ENCODE results near the gene DYSF.

The DYSF gene

DNA sequence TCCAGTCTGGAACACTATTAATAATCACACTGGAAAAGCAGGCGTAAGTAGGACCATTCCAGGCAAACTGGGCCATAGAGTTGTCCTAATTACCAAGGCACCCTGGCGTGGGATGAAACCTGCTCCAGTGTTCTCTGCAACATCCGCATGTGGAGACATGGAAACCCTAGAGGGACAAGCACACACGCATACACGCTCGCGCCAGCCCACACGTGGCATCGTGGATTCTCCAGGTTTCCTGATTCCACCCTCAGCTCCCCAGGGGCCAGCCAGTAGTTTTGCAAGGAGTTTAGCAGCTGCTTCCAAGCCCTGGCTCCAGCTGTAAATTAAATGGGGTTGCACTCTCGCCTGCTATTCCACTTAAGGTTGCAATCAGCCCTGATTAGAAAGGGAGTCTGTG, 127.7 kb downstream of the DYSF start:
- no peak for DNase-seq

DNA sequence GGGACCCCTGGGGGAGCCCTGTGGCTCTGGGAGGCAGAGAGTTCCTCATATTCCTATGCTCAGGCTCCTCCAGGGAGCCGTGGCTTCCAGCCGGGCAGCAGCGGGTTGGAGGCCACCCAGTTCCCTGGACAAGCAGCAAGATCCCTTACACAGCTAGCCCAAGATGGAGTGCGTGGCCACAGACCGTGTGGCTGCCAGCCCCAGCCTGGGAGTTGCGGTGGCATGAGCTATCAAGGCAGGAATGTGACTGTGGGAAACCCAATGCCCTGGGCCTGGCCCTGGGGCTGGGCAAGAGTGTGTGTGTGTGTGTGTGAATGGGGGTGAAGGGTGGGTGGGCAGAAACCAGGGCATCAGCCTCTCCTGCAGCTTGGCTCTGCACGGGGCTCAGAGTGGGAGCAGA, 130.5 kb downstream of the DYSF start:
- no peak for DNase-seq

DNA sequence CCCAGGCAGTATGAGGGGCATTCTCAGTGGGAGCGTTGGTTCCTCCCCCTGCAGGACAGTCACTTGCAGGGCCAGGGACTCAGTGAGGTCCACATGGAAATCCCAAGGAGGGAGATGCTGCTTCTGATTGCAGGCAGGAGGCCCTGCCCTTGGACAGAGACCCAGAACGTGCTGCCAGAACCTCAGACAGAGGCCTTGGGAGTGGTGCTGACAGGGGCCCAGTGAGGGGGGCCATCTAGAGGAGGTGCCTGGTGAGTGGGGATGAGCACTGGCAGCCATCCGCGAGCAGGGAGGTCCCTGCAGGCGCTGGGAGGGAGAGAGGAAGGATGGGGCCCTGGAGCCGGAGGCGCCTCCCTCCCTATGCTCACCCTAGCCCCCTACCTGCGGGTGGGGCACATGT, 133.1 kb downstream of the DYSF start:
- no peak for DNase-seq

DNA sequence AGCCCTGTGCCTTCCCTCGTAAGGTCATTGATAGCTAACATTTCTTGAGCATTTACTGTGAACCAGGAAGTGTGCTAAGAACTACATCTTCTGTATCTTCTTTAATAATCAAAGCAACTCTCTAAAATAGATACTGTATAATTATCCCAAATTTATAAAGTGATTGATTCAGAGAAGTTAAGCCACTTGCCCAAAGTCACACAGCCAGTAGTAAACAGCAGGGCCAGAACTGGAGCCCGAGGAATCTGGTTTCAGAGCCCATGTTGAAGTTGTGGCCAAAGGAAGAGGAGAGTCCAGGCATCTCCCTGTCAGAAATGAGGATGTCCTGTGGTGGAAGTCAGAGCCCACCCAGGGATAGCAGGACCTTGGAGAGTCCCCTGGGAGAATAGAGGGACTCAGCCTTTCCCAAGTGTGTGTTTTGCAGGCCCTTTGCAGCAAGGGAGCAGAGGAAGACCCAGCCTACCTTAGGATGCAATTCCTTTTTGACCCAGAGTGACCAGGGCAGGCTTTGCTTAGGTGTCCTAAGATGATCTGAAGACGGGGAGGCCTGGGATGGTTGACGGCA, 134.2 kb downstream of the DYSF start:
- DNase-seq = no peak

DNA sequence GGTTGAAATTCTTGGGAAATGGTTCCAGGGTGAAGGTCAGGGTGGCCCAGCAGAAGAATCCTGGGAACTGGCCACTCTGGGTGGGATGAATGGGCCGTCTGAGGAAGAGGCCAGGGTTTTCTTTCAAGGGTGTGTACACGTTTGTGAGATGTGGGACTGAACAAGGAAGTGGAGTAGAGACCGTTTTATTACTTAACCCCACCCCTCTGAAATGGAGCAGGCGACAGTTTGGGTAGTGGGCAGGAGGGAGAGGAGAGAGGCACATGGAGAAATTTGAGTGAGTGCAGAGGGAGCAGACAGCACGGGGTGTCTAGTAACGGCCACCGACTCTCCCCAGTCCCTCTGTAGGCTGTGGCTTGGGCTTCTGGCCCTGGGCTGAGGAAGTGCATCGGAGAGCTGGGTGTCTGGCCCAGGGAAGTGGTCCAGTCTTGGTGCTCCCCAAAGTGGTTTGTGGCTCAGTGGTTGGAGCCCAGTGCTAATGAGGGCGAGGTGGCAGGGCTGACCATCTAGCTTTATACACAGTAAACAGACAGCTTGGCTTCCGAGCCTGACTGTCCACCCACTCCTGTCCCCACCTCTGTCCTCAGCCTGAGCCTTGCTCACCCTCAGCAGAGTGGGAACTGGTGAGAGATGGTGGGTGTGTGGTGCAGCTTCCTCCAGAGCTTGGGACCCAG, 135.3 kb downstream of the DYSF start:
- DNase-seq = no peak

DNA sequence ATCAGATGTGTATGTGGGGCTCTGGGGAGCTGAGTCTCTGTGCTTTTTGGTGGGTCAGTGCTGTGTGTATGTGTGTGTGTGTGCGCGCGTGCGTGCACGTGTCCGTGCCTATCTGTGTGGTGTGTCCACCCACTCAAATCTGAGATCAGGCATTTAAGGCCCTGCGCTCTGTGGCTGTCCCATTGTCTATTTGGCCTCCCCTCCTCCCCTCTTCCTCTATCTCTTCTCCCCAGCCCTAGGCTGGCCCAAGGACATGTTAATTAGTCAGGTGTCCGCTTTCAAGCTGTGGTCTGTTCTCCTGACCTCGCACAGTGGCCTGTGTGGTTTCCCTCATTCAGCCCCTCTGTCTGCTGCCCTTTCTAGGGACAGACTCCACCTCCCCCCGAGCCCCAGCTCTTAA, 136.4 kb downstream of the DYSF start:
- peak; percentile 4 for DNase-seq

DNA sequence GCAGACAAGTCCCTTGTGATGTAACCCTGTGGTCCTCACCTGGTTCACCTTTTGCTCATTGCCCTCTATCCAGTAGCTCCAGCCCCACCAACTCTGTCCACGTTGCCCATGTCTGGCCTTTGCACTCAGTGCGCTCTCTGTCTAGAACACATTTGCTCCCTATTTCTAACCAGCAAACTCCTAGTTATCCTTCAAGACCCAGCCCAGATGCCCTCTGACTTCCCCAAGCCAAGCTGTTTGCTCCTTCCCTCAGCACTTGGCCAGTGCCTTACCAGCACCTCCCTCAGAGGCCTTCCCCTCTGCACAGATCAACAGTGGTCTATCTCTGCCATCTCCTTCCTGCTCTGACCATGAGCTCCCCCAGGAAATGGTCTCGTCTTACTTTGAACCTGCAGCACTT, 137.7 kb downstream of the DYSF start:
- no peak for DNase-seq

DNA sequence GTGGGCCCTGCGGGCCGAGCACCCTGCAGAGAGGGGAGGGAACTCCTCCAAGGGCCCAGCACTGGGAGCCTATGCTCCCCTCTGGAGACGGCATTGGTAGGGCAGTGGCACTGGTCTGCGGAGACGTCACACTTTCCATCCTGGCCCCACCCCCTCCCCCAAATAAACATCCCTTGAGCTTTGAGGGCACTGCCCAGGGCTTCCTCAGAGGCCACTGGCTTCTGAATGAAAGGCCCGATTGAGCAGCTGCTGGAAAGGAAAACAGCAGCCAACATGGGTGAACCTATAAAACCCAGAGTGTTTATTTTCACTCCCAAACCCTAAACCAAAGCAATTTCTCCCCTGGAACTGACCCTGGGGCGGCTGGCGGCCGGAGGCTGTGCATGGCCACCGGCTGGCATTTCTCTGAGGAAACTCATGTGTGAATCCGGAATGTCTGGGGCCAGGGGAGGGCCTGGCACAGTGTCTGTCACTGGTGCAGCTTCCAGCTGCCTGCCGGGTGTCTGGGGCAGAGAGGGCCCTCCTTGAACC, 138.9 kb downstream of the DYSF start:
- no peak for DNase-seq

DNA sequence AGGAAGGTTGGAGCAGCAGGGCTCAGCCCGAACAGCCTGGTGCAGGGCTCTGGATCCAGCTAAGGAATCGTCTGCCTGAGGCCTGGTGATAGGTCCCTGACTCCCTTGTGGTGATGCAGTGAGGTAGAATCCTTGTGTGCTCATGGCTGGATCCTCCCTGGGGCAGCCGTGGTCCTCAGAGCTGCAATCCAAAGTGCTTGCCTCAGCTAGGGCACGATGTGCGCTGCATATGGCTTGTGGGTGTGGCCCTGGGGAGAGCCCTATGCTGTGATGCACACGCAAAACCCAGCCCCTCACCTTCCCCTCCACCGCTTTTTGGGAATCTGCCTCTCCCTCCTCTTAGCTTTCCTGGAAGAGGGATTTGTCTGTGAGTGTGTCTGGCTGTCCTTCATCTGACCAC, 142.2 kb downstream of the DYSF start:
- DNase-seq = no peak

DNA sequence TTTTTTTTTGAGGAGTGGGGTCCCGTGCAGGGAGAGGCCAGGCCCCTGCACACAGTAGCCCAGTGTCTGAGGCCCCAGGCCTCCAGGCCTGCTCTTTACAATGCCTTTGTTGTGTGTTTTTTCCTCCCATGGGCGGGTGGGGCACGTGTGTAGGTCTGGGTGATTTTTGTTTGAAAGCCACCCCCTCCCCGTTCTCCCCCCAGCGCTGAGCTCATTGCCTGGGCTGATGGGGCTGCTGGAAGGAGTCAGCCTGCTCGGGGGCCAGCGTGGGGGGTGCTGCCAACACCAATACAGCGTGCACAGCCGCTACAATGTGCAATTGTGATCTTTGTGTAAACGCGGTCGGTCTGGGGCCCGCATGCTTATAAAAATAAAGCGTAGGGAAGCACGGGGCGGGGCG, 142.7 kb downstream of the DYSF start:
- no peak for DNase-seq

DNA sequence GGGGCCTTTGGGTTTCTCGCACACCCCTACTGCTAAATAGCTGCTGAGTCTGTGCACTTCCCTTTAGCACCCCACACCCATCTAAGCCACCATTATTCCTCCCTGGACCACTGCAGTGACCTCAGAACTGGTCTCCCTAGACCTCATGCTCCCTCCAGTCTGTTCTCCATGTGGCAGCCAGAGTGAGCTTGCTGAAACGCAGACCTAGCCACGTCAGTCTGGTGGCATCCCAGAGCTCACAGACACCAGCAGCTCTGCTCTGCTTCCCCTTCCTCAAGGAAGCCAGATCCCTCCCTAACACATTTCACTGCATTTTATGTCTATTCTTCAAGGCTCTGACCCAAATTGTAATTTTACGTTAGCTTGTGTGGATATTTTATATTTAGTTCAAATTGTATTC, 144.4 kb downstream of the DYSF start:
- DNase-seq = no peak

DNA sequence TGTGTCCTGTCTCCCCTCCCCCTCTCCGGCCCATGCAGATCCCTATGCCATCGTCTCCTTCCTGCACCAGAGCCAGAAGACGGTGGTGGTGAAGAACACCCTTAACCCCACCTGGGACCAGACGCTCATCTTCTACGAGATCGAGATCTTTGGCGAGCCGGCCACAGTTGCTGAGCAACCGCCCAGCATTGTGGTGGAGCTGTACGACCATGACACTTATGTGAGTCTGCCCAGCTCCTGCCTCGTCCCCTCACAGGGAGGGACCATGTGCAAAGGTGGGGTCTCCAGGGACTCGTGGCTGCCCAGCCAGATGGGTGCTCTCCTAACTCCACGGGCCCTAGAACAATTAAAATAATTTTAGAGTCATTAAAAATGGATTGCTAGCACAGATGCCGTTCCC, 145.2 kb downstream of the DYSF start:
- DNase-seq = no peak

DNA sequence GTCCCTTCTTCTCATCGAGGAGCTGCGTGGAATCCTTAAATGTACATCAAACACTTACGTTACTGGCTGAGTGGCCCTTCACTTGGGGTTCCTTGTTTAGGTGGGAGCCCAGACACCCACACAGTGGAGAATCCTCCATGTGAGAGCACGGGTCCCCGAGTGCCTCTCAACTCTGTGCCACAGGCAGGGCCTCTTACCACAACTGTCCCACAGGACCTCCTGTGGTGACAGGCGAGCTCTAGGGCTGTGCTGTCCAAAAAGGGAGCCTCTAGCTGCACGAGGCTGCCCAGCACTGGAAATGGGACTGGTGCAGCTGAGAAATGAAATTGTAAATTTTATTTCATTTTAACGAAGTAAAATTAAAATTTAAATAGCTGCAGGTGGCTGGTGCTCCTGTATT, 145.7 kb downstream of the DYSF start:
- no peak for DNase-seq

DNA sequence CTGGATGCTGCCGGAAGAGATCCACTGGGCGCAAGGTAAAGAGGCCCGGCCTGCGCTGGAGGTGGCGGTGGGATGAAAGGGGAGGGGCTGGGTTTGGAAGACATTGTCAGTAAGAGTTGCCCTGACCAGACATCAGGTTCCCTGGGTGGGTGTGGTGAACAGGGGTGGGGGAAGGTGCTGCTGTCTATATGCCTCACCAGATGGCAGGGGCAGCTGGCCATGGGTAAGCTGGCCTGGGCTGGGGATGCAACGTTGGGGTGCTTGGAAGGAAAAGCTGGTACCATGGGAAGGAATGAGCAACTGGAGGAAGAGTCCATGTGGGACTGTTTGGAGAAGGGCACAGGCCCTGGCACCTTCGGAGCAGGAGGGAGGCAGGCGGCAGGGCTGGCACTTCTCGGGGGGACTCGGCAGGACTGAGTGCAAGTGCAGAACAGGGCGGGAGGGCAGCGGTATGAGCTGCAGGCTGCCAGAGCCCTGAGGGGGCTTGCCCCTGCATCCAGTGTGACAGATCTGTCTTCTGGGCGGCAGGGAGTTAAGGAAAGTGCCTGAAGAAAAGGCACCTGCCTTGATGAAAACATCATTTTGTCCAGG, 146.4 kb downstream of the DYSF start:
- no peak for DNase-seq

DNA sequence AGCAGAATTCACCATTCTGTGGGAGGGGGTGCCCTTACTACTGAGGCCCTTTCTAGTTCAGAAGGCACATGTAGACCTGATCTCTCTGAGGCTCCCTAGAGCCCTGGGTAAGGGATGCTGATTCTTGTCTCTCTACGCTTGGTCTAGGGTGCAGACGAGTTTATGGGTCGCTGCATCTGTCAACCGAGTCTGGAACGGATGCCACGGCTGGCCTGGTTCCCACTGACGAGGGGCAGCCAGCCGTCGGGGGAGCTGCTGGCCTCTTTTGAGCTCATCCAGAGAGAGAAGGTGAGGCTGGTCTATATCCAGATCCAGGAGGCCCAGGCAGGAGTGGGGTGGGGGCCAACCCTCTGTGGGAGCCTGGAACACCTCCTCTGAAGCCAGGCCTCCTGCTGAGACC, 147.2 kb downstream of the DYSF start:
- DNase-seq = no peak

DNA sequence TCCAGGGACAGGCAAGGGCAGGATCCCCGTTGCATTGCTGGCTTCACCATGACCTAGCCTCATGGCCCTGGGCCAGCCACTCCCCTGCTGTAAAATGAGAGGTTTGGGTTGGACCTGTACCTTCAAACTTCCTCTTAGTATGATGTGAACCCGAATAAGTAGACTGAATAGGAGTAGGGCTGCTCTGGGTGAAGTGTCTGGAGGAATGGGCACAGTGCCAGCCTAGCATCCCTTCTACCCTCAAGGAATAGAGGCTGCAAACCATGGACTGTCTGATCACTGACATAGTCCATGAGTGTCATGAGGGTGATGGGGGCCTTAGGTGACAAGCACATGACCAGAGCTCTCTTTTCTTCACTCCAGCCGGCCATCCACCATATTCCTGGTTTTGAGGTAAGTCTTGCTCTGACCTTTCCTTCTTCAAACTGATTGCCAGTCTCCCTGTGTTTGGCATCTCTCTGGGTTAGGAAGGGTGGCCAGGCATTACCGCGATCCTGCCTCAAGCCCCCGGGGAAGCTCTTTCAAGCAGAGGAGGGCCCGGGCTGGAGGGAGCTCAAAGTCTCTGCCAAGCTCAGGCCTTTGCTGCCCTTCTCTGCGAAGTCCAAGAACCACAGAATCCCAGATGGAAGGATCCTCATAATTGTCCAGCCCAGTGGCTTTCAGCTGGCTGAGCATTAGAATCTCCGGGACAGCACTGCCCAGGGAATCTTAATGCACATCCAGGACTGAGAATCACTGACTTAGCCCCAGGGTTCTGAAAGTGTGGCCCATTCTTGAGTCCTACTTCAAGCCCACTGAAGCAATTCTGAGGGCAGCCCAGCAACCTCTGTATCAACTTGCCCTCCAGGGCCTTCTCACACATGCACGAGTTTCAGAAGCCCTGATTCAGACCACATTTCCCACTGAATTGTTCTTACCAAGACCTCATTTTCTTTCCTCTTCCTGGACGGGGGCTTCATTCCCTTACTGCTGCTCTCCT, 148.1 kb downstream of the DYSF start:
- no peak for DNase-seq

DNA sequence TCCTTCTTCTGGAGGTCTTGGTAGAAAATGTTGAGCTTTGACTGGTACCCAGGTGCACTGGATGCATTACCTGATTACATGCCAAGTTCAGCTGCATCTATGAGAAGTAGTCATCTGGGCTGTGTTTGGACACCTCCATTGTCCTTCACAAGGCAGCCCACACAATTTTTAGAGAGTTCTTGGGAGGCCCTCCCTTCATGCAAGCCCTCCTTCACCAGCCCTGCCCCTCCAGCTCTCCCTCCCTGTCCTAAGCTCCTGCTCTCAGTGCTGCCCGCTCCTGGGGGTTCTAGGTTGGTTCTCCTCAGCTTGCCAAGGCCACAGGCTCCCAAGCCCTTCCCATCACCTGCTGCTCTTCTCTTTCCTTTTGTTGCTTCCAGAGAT, 148.7 kb downstream of the DYSF start:
- no peak for DNase-seq

DNA sequence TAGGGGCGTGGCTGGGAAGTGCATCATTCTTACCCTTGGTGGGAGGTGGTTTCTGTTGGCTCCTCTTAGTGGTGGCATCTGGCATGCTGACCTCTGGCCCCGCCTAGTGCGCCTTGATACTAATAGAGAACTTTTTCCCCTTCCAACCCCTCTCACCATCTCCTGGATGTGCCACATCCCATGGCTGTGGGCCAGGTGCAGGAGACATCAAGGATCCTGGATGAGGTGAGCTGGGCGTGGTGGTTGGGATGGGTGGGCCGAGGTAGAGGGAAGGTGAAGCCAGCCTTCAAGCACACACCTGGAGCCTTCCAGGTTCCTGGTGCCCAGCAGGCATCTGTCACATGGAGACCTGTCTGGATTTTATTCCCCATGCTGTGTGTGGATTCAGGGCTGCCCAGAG, 149.2 kb downstream of the DYSF start:
- no peak for DNase-seq

DNA sequence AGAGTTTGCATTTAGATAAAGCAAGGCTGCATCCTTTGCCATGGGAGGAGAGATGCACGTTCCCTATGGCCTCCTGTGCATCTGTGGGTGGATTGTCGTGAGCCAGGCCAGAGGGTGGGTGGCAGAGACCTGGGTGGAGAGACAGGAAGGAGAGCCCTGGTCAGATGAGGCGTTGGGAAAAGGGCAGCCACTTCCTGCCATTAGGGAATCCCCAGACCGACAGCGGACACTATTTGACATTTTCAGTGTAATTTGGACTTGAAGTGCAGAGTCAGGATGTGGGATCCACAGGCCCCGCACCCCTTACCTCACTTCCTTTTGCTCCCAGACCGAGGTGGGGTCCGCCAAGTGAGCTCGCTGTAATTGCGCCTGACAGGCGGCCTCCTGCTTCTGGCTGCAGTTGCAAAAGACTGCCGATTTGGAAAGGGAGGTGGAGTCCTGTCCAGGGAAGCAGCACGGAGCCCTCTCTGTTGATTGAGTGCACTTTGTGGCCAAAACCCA, 150.0 kb downstream of the DYSF start:
- DNase-seq = no peak

DNA sequence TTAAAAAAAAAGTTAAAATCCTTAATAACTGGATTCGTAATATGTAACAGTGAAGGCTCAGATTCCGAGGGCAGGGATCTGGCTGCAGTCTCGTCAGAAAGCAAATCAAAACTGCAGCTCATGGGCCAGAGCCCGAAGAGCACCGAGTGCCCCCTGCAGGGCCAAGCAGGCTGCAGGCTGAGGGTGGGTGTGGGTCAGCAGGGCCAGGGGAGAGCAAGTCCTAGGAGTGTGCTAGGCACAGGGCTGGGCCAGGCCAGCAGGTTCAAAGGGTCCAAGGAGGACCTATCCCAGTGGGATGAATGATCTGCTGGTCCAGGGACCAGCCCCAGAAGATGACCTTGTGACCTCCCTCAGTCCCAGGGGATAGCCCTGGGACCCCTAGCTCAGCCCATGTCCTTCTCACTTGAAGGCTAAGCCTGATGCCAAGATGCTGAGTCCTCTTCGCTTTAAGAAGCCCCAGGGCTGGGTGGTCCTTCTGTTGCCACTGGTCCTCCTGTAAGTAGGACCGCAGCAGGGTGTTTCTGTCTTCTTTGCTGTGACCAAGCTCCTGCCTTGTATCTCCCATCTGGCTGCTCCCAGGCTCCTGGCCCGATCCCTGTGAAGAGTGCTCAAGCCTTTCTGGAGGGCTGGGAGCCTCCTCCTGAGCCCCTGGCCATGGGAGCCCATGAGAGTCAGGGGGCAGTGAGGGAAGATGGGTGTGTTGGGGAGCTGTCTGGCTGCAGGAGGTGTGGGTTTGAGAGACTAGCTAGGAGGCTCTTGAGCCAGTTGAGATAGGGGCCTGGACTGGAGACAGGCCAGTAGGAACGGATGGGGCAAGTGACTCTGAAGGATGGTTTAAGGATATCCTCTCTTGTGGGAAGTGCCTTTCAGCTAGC, 150.7 kb downstream of the DYSF start:
- no peak for DNase-seq

DNA sequence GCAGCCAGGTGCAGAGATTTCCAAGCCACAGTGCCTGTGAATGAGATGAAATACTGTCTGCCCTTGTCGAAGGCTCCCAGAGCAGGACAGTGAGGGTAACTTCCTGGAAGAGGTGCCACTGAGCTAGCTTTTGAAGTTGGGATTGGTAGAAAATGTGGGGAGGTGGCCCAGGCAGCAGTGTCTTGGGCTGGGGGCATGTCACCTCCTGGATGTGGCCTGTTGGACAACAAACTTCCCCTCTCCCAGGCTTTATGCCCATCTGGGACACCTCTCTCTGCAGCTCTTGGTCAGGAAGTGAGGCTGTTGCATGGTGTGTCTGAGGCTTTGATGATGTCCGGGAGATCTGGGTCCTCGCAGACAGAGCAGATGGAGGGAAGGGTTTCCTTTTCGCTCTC, 151.4 kb downstream of the DYSF start:
- no peak for DNase-seq

DNA sequence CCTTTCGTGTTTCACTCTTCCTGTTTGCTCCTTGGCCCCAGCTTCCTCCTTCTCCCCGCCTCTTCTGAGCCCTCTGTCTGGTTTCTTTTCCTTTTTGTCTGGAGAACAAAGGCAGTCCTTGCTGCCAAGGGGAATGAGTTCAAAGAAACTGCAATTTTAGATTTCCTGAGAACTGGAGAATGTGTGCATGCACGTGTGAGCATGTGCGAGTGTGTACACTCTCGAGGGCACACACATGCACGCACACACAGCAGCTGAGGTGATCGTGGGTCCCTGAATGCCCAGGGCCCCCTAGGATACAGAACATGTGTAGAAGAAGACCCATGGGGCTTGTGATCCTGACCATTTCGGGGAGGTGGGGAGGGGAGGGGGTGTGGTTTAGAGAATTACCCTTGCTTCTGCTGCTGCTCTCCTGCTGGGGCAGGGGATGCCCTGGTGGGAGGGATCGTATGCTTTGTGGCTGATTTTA, 151.8 kb downstream of the DYSF start:
- no peak for DNase-seq
